ENCODE data around the gene DNAH17. TPM values are rescaled to one million over a fixed set of nuclear protein-coding genes. Genes with fewer than 3 reads are reported as not detected.

Gene DNAH17
- total RNA-seq, 1 donor from 2014 or later = 0.81 TPM

DNA sequence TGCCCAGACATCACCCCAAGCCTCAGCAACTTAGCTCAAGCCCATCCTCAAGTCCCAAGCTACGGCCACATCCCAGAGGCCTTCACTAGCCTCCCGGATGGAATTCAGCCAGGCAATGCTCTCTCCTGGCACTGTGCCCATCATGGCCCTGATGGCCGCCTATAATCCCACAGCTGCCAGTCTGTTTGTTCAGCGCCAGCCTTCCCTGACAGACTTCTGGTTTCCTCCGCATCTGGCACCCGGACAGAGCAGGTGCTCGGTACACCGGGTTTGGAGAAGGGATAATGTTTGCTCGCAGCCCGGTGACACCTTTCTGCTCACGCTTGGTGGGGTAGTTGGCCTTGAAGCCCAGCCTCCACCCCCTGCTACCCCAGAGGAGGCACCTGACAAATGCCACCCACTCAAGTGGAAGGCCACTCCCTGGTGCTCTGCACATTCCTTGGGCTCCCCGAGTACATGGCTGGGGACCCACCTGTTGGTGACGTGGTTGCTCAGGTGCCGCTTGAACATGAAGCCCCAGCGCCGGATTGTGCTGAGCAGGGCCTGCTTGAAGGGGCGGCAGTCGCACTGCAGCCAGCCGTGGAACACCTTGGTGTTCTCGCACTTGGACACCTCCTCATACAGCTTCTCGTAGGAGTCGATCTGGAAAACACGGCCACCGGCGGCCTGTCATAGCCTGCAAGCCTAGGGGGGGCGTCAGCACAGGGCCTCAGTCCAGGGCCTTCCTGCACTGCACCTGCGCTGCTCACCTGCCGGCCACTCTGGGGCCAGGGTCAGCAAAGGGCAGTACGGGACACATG is 47.1 kb downstream of the DNAH17 start:
- no peak for DNase-seq (ENCODE audit: low spot score)
- intact Hi-C loops (cut with DNase I) = no loop called here

DNA sequence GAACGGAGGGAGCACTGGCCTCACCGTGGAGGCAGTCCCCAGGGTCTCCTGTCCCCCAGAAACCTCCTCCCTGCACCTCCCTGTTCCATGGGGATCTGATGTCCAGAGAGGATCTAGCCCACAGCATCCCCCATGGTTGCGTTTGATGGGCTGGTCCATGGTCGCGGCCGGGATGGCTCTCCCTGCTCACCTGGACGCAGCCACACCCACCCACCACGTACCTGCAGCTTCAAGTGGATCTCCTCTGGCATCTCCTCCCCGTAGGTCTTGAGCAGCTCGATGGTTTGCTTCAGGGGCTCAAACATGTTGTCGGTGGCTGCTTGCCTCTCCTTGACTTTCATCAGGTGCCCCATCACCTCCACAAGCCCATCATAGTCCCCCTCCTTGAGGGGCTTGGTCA is 47.9 kb downstream of the DNAH17 start:
- no peak for DNase-seq (ENCODE audit: low spot score)

DNA sequence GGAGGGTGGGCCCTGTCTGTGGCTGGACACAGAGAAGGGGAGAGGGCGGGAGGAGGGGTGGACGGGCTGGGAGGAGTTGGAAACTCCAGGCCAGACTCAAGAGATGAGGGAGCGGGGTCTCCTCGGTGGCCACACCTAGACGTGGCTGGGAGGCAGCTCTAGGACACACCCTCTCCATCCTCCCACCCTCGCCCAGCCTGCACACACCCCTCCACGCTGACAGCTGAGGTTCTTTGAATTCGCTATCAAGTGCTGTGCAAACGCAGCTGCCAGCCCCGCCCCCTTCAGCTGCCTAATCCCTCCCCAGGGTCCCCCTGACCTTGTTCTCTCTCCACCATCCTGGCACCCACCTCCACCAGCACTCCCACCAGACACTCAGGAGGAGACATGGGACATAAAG is 48.7 kb downstream of the DNAH17 start:
- DNase-seq (ENCODE audit: low spot score) = no peak
- intact Hi-C loops (cut with DNase I) = no loop called here

More for the DNA sequence above, 47.9 kb downstream of the DNAH17 start:
- intact Hi-C loops (cut with DNase I) = no loop called here

DNA sequence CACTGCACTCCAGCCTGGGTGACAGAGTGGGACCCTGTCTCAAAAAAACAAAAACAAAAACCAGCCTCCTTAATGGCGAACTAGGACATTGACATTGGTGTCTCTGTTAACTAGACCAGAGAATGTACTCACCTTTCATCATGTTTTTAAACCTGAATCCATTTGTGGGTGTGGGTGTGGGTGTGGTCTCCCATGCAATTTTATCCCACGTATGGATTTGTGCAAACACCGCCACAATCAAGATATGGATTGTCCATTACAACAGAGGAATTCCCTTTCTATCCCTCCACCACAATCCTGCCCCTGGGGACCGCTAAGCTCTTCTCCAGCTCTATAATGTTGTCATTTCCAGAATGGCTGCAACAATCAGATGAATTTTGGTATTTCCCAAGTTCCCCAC is 49.9 kb downstream of the DNAH17 start:
- intact Hi-C loops (cut with DNase I) = no loop called here

DNA sequence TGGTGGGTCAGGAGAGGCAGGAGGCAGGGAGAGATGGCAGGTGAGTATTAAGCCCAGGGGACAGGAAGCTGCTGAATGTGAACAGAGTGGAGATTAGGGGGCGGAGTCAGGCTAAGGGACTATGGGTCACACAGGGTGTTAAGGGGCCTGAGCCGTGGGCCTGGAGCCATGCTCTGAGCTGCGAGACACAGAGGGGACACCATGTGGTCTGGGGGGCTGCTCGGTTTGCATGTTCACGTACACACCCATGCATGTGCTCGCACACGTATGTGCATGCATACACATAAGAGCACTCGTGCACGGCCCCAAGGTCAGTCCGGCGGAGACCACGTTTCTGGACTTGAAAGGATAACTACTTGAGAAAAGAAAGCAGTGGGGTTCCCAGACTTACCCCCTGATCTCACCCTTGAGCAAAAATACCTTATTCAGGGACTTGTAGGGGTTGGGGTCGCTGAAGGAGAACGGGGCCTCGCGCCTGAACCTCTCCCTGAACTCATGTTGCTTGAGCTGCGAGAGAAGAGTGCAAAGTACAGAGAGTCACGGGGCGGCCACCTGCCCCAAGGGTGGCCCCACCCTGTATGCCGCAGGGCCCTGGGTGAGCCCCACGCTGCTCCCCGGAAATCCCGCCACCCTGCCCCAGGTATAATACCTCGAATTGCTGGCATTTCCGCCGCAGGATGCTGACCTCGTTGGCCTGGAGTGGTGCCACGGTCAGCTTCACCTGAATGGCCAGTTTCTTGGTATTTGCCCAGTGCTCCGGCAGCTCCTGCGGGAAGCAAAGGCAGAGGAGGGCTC is 50.8 kb downstream of the DNAH17 start:
- intact Hi-C loops (cut with DNase I) = no loop called here
- DNase-seq (ENCODE audit: low spot score) = no peak

More for the DNA sequence above, 49.9 kb downstream of the DNAH17 start:
- DNase-seq (ENCODE audit: low spot score) = no peak

DNA sequence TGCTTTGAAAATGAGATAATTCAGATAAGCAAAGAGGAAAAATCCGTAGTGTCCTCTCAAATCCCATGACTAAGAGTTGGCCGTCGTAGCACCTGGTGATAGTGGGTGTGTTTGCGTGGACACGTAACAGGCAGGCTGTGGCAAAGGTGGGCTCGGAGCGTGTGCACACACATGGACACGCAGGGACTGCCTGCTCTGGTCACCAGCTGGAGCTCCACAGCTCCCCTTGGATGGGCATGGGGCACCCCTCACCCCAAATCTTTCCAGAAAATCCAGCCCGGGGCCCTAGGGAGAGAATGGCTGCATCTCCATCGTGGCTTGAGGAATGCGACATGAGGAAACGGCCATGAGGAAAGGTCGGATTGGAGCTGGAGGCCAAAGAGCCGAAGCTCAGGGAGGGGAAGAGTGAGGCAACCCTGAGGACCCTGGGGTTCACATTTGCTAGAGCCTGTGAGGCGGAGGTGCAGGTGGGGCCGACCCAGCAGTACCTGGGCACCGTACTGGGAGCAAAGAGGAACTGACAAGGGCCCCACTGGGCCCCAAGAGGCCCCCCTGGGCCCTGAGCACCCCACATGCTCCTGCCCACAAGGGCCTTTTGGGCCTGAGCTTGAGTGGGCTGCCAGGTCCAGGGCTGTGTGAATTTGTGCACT is 51.6 kb downstream of the DNAH17 start:
- no peak for DNase-seq (ENCODE audit: low spot score)
- intact Hi-C loops (cut with DNase I) = no loop called here

DNA sequence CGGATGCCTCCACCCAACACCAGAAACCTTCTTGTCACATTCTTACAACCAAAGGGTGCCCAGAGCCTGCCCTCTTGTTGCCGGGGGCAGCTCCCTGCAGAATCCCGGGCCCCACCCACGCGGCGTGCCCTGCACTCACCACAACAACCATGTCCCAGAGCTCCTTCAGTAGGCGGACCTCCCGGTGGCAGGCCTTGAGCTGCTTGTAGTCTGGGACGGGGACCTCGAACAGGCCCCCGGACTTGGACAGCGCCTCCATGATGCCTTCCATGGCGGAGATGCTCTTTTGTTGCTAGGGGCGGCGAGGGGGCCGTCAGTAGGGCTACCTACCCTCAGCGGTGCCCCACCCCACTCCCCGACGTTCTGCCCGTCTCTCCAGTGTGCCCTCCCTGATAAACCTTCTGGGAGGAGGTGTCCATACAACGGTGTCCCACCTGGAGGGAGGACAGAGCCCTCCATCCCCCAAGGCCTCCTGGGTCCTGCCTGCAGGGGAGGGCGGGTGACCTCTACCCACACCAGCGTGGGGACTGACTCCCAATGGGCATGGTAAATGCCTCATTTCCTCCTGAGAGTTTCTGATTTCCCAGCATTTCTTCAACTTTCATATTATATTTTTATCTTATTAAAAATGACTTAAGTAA is 52.2 kb downstream of the DNAH17 start:
- intact Hi-C loops (cut with DNase I) = no loop called here
- DNase-seq (ENCODE audit: low spot score) = no peak

DNA sequence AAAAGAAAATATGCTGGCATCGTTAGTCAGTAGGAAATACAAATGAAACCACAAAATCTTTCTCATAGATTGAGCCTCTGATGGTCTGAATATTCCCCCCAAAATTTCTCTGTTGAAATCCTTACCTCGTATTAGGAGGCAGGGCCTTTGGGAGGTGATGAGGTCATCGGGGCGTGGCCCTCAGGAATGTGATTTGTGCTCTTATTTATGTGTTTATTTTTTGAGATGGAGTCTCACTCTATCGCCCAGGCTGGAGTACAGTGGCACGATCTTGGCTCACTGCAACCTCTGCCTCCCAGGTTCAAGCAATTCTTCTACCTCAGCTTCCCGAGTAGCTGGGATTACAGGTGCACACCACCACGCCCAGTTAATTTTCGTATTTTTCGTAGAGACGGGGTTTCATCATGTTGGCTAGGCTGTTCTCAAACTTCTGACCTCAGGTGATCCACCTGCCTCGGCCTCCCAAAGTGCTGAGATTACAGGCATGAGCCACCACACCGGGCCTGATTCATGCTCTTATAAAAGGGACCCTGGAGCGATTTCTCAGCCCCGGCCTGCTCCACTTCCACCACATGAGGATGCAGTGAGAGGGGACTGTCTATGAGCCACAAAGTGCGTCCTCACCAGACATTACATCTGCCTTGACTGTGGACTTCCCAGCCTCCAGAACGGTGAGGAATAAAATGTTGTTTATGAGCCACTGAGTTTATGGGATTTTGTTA is 53.1 kb downstream of the DNAH17 start:
- intact Hi-C loops (cut with DNase I) = no loop called here
- no peak for DNase-seq (ENCODE audit: low spot score)

DNA sequence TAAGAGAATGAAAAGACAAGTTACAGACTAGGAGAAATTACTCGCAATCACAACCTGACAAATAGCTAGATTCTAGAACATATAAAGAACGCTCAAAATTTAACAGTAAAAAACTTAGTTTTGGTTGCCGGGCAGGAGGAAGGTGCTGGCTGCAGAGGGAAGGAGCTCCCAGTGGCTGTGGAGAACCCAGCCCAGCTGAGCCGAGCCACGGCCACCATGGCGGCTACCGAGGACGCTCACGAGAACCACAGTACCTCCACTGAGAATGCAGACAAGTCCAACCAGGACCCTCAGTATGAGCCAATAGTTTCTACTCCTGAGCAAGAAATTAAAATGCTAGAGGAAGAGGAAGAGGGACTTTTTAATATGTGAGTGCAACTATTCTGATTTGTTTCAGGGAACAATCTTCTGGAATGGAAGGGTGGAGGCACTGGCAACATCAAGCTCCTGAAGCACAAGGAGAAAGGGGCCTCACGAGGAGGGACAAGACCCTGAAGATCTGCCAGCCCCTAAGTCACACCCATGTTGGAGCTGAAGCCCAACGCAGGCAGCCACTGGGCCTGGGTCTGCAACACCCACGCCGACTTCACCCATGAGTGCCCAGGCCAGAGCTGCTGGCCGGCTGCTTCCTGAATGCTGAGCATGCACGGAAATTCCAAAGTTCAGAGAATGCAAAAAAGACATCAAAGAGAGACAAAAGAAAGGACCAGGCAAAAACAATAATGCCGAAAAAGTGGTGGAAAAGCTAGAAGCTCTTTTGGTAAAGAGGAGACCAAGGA is 55.0 kb downstream of the DNAH17 start:
- intact Hi-C loops (cut with DNase I) = no loop called here
- DNase-seq (ENCODE audit: low spot score) = no peak

DNA sequence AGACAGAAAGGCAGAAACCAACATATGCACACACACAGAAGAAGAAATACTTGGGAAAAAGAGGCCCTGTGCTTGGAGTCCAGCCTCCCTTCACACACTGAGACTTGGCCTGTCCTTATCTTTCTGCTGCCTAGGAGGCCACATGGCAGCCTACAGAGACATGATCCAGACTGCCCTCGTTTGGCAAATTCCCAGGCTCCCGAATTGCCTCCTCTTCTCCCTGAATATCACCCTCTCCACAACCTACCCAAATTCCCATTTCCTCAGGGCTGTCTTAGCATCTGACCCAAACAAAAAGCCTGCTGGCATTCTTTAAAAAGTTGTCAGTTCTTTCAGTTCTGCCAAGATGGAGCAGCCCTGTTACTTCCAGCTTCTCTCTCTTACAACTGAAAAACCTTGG is 59.8 kb downstream of the DNAH17 start:
- intact Hi-C loops (cut with DNase I) = no loop called here
- DNase-seq (ENCODE audit: low spot score) = no peak

DNA sequence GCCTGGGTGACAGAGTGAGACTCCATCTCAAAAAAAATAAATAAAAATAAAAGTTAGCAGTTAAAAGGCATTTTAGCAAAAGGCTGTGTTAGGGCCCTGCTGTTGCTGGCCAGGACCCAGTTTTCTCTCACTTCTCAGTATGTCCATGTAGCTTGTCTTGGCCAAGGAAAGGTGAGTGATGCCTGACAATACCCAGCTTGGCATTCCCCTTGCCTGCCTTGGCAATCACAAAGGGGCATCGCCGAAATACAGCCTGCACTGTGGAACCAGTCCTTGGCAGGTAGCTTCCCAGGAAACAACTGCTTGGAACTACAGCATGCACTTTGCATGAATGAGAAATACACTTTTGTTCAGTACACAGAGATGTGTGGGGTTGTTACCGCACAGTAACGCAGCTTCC is 61.7 kb downstream of the DNAH17 start:
- intact Hi-C loops (cut with DNase I) = no loop called here

DNA sequence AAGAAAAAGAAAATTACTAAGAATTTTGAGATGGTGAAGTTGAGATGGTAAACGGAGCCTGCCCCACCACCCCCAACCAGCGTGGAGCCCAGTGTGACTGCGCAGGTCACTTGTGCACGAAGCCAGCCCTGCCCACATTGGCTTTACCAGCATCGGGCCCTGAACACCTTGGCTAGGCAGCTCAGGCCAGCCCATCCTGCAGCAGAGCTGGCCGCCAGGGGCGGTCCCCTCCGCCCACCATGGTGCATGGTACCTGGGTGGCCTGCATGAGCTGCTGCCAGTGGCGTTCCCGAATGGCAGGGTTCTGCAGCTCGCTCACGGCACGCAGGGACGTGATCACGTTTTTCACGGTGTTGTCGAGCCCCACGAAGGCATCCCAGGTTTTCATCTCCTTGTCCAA is 62.7 kb downstream of the DNAH17 start:
- DNase-seq (ENCODE audit: low spot score) = no peak
- intact Hi-C loops (cut with DNase I) = no loop called here

More for the DNA sequence above, 61.7 kb downstream of the DNAH17 start:
- DNase-seq (ENCODE audit: low spot score) = no peak

DNA sequence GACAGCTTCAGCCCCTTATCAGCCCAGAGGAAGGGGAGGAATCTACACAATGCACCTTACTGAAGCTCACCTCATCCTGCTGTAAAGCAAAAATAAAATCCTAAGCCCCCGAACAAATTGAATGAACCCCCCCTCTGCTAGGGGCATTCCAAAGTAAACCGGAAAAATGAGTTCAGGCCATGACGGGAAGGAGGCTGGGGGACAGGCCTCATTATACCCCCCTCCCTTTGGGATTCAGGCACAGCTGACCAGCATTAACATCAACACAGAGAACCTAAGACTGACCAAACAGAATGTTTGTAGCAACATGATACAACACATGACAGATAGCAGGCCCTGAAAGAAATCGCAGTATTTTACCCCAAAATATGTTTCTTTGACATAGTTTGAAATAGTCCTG is 64.2 kb downstream of the DNAH17 start:
- intact Hi-C loops (cut with DNase I) = no loop called here
- no peak for DNase-seq (ENCODE audit: low spot score)

DNA sequence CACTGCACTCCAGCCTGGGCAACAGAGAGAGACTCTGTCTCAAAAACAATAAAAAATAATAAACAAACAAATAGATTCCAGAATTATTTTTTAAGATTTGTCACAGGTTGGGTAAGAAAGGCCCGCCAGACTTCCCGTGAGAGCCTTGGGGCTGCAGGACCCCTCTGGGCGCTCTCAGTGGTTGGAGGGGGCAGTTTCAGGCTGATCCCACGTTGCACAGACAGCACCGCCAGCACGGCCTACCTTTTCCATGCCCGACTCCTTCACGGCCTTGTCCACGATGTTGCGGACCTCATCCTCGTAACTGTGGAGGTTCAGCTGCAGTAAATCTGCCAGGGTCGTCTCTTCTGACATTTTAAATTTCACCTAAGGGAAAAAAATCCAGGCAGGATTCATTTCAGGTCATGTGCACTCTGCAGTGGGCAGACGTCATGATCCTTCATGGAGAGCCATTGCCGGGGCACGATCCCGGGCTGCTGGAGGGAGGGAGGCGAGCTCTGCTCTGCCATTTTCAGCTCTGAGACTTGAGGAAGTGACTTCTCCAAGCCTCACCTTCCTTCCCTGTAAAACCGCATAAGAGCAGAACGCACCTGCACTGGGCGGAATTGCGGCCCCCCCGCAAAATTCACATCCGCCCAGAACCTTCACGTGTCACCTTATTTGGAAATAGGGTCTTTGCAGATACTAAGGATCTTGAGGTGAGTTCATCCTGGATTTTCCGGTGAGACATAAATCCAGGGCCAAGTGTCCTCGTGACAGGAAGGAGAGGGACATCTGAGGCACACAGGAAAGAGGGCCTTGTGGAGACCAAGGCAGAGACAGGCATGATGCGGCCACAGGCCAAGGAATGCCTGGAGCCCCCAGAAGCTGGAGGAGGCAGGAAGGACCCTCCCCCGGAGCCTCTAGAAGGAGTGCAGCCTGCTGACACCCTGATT is 66.8 kb downstream of the DNAH17 start:
- no peak for DNase-seq (ENCODE audit: low spot score)
- intact Hi-C loops (cut with DNase I) = no loop called here

DNA sequence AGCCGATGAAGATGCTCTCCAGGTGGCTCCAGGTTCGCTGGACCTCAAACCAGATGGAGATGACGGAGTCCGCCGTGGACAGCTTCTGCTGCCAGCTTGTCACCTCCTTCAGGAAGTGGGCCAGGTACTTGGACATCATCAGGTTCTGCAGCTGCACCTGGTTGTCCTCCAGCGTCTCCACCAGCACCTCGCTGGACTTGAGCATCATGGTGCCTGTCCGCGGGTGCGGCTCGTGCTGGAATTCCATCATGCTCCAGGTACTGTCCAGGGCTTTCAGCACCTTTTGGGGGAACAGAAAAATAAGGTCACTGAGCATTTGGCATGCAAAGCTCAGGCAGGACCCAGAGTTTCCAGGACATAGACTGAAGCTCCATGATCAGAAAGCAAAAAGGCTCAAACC is 69.7 kb downstream of the DNAH17 start:
- DNase-seq (ENCODE audit: low spot score) = no peak
- intact Hi-C loops (cut with DNase I) = no loop called here

DNA sequence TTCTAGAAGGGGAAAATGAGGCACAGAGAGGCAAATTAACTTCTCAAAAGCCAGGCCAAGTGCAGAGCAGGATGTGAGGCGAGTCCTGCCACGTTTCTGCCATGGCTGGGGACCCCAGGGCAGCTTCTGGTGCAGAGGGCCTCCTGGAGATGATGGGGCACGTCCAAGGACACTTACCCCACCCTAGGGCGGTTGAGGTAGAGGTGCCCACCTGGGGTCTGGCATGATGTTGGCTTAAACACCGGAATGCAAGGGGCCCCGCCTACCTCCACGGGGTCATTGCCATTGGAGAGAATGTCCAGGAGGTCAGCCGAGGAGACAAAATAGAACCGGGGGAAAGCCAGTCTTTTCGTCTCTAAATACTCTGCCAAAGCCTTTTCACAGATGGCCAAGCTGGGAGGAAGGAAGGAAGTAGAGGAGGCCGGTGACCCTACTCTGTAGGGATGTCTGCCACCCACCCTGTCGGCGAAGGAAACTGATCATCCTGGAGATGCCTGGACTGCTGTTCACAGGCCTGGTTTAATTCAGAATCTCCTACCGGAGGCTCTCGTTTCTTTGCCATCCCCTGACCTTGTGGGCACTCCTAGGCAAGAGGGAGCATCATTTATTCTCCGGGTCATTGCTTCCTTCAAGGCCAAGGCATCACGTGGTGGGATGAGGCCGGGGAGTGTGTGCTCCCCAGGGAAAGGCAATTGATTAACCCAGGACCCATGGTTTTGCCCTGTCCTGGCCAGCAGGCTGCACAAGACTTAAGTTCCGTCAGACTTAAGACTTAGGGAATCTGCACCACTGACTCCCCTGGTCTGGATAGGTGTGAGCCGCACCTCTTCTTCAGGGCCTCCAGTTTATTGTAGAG is 70.5 kb downstream of the DNAH17 start:
- no peak for DNase-seq (ENCODE audit: low spot score)
- intact Hi-C loops (cut with DNase I) = no loop called here

Measured in cardiac septum (tissue), 1 donor.